Choroid plexus epithelial cell (primary cell): ENCODE measurements around the gene ARHGAP33.

Experiments
- DNase-seq: peaks from one replicate; pipeline ENCODE4 v3.0.0-alpha.2; 2010; ENCODE audit warnings: low read depth
- H3K4me3 ChIP-seq: 2 replicates; pipeline ENCODE4 v1.5.1; 2011; ENCODE audit warnings: low read depth, mild to moderate bottlenecking, control low read depth, low read length, moderate library complexity
- TF ChIP-seq, protein P1 (sequence below): conservative IDR thresholded peaks from 2 replicates; pipeline ENCODE4 v1.5.1; 2011; ENCODE audit warnings: low read depth, mild to moderate bottlenecking, control low read depth, inconsistent platforms, low read length, moderate library complexity

The ARHGAP33 gene

DNA sequence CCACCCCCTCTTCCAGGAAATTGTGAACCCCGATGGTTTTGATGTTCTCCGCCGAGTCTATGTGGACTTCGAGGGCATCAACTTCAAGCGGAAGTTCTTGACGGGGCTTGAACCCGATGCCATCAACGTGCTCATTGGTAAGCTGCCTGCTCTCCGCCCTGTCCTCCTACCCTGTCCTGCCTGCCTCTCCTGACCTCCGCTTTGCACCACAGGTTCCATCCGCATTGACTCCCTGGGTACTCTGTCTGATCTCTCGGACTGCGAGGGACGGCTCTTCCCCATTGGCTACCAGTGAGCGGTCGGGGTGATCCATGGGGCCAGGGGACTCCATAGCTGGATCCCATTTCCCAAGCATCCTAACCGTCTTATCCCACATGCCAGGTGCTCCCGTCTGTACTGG, 45.0 kb upstream of the ARHGAP33 start:
- DNase-seq = no peak
- no peak overlapping the region for H3K4me3 ChIP-seq
- TF ChIP-seq, protein P1, sequence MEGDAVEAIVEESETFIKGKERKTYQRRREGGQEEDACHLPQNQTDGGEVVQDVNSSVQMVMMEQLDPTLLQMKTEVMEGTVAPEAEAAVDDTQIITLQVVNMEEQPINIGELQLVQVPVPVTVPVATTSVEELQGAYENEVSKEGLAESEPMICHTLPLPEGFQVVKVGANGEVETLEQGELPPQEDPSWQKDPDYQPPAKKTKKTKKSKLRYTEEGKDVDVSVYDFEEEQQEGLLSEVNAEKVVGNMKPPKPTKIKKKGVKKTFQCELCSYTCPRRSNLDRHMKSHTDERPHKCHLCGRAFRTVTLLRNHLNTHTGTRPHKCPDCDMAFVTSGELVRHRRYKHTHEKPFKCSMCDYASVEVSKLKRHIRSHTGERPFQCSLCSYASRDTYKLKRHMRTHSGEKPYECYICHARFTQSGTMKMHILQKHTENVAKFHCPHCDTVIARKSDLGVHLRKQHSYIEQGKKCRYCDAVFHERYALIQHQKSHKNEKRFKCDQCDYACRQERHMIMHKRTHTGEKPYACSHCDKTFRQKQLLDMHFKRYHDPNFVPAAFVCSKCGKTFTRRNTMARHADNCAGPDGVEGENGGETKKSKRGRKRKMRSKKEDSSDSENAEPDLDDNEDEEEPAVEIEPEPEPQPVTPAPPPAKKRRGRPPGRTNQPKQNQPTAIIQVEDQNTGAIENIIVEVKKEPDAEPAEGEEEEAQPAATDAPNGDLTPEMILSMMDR = no peak

DNA sequence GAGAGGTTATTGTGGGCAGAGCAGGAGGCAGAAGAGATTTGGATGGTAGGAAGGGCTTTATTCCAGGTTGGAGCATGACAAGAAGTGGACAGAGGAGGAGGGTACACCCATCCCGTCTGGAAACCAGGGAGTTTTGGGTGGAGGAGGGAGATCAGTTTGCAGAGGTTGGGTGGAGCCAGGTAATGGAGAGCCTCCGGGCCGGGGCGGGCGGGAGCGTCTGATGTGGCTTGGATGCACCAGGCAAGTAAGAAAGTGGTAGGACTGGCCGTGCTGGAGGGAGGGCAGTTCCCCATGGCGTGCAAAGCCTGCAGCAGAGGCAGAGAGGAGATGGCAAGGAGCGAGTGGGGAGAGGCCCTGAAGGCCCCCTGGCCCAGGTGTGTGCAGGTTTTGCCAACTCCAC, 44.0 kb upstream of the ARHGAP33 start:
- DNase-seq = no peak
- TF ChIP-seq, protein P1 = no peak
- H3K4me3 ChIP-seq = no peak overlapping the region

DNA sequence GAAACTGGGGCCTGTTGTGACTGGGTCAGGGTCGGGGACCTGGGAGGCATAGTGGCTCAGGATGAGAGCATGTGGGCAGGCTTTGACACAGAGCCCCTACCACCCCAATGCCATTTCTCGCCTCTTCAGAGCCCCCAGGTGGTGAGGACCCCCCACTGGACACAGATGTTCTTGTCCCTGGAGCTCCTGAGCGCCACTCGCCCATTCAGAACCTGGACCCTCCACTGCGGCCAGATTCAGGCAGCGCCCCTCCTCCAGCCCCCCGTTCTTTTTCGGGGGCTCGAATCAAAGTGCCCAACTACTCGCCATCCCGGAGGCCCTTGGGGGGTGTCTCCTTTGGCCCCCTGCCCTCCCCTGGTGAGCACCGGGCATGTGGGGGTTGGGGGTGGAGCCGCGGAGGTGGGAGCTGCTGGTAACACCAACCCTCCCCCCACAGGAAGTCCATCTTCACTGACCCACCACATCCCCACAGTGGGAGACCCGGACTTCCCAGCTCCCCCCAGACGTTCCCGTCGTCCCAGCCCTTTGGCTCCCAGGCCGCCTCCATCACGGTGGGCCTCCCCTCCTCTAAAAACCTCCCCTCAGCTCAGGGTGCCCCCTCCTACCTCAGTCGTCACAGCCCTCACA, 43.5 kb upstream of the ARHGAP33 start:
- DNase-seq = no peak
- no peak overlapping the region for H3K4me3 ChIP-seq
- TF ChIP-seq, protein P1 = no peak

DNA sequence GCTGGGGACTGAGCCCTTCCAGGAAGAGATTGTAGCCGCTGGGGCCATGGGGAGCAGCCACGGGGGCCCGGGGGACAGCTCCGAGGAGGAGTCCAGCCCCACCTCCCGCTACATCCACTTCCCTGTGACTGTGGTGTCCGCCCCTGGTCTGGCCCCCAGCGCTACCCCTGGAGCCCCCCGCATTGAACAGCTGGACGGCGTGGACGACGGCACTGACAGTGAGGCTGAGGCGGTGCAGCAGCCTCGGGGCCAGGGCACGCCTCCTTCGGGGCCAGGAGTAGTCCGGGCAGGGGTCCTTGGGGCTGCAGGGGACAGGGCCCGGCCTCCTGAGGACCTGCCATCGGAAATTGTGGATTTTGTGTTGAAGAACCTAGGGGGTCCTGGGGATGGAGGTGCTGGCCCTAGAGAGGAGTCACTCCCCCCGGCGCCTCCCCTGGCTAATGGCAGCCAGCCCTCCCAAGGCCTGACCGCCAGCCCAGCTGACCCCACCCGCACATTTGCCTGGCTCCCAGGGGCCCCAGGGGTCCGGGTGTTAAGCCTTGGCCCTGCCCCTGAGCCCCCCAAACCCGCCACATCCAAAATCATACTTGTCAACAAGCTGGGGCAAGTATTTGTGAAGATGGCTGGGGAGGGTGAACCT, 42.7 kb upstream of the ARHGAP33 start:
- TF ChIP-seq, protein P1 = no peak
- no peak for DNase-seq
- H3K4me3 ChIP-seq = no peak overlapping the region

DNA sequence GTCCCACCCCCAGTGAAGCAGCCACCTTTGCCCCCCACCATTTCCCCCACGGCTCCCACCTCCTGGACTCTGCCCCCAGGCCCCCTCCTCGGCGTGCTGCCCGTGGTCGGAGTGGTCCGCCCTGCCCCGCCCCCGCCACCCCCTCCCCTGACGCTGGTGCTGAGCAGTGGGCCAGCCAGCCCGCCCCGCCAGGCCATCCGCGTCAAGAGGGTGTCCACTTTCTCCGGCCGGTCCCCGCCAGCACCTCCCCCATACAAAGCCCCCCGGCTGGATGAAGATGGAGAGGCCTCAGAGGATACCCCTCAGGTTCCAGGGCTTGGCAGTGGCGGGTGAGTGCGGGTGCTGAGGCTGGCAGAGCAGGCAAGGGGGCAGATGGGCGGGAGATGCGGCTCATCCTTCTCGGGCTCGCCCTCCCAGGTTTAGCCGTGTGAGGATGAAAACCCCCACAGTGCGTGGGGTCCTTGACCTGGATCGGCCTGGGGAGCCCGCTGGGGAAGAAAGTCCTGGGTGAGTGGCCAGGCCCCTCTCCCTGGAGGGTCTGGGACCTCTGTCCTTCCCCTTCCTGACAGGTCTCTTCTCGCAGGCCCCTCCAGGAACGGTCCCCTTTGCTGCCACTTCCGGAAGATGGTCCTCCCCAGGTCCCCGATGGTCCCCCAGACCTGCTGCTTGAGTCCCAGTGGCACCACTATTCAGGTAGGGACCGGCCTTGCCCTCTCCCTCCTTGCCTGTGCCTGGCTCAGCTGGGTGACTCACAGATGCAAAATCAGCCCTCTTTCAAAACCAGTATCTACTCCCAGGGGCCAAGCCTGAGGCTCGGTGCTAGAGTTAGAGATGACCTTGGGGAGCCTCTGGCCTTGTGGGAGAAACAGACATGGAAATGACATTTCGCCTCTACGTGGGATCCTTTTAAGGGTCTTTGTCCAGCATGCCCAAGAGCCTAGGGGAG, 41.9 kb upstream of the ARHGAP33 start:
- no peak for DNase-seq
- TF ChIP-seq, protein P1 = no peak
- no peak overlapping the region for H3K4me3 ChIP-seq

DNA sequence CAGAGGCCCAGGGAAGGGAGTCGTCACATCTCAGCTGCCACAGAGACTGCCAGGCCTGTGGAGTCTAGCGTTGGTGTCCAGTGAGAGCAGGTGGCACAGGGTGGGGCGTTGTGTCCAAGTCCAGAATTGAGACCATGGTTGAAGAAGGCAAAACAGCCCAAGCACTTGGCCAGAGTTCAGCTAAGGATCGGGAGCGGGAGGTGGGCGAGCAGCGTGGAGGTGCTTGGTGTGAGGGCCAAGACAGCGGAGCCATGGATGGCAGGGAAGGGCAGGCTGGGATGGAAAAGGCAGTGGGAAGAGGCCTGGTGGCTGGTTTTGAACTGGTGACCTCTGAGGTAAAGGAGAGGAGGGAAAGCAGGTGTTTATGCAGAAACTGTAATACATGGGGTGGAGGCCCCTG, 41.1 kb upstream of the ARHGAP33 start:
- no peak for DNase-seq
- TF ChIP-seq, protein P1 = no peak
- no peak overlapping the region for H3K4me3 ChIP-seq
